Ecto neural progenitor cell (in vitro differentiated cells): Measurements from ENCODE around the gene DNAJB14.
"Not testable (repeated sequence)": the region's sequence is repeated elsewhere in the genome, so short reads cannot be mapped to it uniquely, and the experiment has no call there.

Experiments used
- DNase-seq: peaks from one replicate; pipeline ENCODE4 v3.0.0-alpha.2; 2018; ENCODE audit warnings: low spot score

The DNAJB14 gene

DNA sequence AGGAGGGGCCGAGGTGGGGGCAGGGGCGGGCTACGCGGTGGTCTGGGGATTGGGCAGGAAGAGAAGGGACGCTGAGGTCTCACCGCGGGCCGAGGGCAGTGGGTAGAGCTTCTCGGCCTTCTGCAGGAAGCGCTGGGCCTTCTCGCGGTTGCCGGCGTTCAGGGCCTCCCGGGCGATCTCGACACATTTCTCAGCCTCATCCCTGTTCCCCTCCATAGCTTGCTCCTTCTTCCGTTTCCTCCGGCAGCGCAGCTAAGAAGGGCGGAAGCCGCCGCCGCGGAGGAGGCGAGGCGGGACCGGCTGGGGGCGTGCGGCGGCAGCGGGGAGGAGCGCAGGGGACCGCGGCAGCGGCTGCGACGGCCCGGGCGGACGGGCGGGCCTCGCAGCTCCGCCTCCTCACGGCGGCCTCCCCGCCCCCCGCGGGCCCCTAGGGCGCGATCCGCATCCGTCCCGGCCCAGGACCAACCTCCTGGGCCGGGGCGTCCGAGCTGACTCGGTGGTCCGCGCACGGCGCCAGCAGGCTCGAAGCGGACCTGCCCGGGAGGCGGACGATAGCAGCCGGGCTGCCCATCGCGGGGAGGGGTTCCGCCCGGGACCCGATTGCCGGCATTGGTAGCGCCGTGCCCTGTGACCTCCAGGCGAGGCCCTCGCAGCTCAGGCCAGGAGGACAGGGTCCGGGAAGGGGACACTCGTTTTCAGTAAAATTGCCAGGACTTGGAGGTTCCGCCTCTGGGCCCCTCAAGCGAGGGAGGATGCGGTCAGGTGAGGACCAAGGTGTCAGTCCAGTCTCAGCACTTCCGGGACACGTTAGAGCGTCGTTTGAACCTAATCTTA, at the start of gene DNAJB14:
Gene DNAJB14, minus strand, starts transcription at position 263 of the 834 bp plus-strand sequence. Its CDS starts 47 bp downstream, at position 216.
- peak; percentile 85 for DNase-seq

DNA sequence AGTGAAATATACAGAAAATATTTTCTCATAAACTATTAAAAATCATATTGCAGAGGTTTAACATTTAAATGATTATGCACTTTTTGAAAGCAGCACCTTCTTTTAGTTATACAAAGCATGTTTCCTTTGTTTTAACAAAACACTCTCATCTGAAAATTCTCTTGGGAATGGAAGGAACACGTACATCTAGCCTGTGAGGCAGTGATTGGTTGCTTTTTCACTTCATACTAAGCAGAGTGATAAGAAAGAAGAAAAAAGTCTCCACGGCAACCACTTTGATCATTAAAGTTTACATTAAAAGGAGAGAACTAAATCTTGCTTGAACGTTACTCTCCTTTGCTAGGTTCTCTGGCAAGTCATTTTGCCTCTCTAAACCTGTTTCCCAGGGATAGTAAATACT, 45.3 kb upstream of the DNAJB14 start:
- no peak for DNase-seq

DNA sequence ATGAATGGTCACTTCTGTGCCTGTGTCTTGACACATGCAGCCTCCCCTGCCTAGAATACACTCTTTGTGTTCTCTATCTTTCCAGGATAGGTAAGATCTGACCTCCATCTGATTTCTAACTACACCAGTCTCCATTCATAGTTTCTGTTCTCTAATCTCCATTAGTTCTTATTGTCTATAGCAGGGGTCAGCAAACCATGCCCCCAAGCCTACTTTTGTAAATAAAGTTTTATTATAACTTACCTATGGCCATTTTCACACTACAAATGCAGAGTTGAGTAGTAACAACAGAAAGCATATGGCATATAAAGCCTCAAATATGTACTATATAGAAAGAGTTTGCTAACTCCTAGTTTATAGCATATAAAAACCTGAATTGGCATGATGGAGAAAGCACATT, 41.3 kb upstream of the DNAJB14 start:
- DNase-seq, result no peak

DNA sequence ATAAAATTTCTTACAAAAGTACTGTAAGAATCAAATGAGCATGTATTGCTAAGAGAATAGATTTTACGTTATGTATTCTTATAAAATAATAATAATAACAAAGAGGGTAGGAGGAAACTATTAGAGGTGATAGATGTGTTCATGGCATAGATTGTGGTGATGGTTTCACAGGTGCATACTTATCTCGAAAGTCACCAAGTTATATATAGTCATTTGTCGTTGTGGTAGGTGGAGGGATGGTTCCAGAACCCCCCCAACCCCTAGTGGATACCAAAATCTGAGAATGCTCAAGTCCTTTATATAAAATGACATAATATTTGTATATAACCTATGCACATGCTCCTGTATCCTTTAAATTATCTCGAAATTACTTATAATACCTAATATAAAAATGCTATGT, 40.4 kb upstream of the DNAJB14 start:
- DNase-seq, result no peak

DNA sequence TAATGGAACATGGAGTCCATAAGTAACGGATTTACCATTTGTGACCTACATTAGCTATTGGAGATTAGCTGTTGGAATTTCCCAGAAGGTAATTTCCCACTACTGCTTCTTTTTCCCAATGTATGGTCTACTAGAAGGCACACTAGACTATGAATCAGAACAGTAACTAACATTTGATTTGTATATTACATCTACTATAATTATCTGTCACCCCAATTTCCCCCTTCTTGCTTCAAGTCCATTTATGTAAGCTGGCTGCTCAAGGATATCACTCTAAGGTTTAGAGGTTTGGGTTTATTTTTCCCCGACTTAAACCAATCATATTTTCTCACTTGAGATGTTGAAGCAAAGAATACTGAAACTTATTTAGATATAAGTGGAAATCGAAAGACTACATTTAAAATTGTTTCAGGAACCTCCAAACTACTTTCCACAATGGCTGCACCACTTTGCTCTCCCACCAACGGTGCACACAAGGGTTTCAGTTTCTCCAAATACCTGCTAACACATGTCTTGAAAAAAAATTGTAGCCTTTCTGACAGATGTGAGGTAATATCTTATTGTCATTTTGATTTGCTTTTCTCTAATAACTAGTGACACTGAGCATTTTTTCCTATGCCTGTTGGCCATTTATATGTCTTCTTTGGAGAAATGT, 37.0 kb upstream of the DNAJB14 start:
- DNase-seq, result no peak

DNA sequence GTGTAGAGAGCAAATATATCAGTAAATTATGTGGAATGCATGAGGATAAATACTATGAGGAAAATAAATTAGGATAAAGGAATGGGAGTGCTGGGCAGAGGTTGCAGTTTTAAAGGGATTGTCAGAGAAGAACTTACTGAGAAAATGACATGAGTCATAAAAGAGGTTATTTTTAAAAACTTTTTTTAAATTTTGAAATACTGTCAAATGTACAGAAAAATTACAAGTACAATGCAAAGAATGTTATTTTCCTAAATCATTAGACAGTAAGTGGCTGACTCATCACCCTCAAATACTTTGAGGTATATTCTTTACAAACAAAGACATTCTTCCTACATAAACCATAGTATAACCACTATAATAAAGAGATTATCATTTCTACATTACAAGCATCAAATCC, 33.5 kb upstream of the DNAJB14 start:
- DNase-seq, result no peak

DNA sequence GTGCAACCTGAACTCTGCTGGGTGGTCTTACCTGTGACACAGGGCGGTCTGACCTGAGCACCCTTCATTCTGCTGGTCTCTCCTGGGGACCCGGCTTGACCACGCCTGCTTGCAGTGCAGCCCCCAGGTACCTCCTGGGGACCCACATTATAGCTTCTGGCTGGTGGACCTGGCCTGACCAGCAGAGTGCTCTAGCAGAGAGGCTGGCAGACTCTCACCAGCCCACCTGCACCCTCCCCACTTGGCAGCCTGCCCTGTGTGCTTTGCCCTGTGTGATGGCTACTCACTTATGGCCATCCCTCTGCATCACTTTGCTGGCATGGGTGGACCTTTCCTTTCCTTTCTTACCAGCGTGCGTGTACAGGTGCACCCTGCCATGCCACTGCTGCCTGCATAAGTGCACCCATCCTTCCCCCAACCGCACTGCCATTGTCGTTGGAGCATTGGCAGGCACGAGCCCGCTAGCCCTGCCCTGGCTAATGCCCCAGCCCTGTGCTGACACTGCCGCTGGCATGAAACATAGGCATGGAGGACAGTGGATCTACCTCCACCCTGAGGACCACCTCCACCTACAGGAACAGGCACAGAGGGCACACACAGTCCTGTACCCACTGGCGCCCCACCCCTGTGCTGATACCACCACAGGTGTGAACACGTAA, 25.2 kb upstream of the DNAJB14 start:
- no peak for DNase-seq

DNA sequence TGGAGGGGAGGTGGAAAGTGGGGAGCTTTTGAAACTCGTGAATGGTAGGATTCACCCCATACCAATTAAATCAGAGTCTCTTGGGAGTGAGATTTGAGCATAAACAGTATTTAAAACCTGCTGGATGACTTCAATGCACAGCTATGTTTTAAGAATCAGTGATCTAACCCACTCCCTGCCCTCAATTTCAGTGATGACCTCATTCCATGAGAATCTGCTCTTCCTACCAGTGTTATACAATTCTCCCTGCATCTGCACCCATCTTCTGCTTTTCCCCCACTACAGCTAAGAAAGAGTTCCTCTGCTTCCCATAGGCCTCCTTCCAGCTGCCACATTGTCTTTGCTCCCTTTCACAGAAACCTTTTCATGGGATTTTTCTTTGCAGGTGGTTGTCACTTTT, 21.9 kb upstream of the DNAJB14 start:
- no peak for DNase-seq

DNA sequence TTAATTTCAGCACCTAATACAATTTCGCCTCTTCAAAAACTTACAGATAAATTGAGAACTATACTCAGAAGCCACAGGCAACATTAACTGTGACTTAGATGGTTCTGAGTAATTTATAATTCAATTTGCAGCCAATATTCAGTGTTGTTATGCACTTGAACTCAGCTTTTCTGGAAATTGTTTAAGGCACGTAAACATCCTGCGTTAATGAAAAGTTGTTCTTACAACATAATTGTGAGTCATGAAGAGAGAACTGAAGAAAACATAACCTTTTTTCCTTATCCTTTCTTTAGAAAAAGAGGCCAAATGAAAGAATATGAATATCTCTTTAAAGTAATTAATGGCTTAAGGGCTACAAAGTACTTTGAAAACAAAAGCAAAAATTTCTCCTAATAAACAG, 20.3 kb upstream of the DNAJB14 start:
- no peak for DNase-seq

DNA sequence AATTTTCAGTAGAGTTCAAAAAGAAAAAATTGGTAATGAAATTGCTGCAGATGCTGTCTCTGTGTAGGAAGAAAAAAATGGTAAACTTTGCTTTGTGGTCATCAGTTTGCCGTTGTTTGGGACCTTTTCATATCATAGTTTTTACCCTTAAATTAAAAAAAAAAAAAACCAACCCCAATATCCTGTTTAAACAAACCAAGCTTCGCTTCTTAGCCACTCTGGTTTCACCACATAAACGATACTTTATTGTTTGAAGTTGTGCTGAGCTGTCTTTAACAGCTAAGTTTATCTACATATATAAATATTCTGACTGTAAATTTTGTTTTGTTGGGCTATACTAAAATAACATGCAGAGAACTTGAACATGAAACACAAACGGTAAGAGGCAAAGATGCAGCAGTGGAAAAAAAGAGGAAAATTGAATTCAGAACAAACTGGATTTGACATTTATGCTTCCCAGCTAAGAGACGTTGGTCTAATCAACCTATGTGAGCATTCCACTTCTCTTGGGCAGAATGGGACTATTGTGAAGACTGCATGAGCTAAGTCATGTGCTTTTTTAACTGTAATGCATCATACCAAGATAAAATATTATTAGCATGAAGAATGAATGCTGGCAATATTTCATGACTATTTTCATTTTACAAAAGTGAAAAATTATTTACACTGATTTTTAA, 19.4 kb upstream of the DNAJB14 start:
- DNase-seq, result no peak

DNA sequence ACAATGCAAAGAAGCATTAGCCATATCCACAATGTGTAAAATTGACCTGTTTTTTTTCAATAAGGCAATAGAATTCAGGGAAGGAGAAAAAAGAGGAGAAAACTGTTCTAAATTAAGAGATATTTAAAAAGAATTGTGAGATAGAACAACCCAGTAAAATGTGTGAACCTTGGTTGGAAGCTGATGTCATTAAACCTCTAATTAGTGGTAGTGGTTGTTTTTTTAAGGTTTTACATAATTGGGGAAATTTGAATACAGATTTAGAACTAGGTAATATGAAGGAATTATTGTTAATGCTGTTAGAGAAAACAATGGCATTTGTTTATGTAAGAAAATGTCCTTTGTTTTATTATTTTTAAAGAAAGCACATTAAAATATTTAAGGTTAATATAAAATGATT, 18.8 kb upstream of the DNAJB14 start:
- no peak for DNase-seq

DNA sequence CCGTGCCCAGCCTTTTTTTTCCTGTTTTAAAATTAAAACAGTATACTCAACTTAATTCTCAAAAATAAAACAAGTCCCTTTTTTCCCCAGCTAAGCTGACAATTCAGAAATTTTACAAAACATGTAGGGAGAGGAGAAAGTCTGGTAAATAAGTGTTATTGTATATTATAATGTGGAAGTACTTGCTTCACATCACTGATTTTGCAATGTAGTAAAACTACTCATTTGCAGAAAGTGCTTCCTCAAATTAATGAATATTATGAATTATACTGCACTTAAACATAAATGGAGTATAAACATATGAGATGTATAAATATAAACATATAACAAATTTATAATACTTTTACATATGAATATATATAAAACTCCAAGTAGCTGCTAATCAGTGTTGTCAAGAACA, 15.3 kb upstream of the DNAJB14 start:
- no peak for DNase-seq

DNA sequence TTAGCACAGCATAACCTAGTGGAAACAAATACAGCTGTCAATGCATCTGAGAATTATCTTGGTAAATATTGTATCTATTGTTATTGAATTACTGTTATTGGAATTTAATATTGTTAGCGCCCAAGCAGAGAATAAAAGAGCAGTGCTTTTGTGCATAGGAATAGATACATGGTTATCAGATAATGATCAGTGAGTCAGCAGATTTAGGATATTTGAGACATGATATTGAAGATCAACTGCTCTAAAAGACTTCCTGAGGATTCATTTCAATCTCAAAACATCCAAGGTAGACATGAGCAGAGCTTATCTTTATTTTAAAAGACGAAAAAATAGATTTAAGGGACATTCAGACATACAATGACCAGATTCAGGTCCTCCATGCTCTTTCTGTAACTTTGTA, 14.2 kb upstream of the DNAJB14 start:
- DNase-seq, result no peak

DNA sequence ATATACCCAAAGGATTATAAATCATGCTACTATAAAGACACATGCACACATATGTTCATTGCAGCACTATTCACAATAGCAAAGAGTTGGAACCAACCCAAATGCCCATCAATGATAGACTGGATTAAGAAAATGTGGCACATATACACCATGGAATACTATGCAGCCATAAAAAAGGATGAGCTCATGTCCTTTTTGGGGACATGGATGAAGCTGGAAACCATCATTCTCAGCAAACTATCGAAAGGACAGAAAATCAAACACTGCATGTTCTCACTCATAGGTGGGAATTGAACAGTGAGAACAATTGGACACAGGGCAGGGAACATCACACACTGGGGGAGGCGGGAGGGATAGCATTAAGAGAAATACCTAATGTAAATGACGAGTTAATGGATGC, 11.8 kb upstream of the DNAJB14 start:
- DNase-seq, result not testable (repeated sequence)

DNA sequence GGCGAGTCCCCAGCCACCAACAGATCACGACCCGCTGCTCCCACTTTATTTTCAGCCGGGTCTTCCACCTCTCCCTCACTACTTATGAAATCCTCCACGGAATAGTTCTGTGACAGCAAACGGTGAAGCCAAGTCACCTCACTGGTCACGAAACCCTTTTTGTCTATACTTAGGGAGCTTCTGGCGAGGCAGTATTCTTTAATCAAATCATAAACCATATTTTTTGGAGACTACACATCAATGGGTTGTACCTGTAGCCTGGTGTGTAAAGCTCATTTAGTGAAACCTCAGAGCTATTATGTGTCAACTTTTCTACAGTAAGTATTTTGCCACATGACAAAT, 4.5 kb upstream of the DNAJB14 start:
- DNase-seq, result no peak

DNA sequence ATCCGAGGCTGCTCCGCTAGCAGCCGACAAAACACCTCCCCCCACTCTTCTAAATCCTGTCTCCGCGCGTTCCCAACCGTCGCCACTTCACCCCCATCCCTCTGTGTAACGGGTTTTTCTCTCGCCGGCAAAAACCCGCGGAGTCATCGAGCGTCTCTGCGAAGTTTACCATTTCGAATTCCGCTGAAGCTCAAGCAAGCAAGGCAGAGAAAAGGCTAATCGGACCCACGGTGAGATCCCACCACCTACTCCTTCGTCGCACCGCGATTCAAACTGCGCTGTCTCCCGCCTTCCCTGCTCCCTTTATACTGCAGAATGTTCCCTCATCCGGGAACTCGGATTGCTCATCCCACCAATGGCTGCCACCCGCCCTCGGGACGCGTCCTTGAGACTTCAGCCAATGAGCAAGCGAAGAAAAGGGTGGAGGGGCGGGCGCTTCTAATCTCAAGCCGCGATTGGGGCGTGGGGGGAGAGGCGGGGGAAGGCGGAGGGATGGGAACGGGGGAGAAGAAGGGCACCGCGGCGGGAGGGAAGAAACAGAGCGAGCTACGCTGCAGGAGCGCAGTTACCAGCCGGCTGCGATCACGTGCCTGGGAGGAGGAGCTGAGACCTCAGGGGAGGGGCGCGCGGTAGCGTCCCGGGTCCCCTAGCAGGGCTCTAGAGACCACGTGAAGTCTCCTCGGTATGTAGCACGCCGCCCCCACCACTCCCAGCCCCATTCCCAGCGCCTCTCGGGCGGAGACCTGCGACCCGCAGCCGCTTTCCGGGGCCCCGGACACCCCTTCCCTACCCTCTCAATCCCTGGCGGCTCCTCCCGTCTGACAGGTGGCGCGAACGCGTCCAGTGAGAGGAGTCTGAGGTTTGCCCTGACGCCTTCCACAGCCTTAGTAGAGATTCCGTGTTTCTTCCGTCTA, 3.8 kb upstream of the DNAJB14 start, which contains the start of gene H2AZ1:
Gene H2AZ1, minus strand, starts transcription at position 277 of the 914 bp plus-strand sequence. Its CDS starts 105 bp downstream, at position 172.
- peak; percentile 98 for DNase-seq

DNA sequence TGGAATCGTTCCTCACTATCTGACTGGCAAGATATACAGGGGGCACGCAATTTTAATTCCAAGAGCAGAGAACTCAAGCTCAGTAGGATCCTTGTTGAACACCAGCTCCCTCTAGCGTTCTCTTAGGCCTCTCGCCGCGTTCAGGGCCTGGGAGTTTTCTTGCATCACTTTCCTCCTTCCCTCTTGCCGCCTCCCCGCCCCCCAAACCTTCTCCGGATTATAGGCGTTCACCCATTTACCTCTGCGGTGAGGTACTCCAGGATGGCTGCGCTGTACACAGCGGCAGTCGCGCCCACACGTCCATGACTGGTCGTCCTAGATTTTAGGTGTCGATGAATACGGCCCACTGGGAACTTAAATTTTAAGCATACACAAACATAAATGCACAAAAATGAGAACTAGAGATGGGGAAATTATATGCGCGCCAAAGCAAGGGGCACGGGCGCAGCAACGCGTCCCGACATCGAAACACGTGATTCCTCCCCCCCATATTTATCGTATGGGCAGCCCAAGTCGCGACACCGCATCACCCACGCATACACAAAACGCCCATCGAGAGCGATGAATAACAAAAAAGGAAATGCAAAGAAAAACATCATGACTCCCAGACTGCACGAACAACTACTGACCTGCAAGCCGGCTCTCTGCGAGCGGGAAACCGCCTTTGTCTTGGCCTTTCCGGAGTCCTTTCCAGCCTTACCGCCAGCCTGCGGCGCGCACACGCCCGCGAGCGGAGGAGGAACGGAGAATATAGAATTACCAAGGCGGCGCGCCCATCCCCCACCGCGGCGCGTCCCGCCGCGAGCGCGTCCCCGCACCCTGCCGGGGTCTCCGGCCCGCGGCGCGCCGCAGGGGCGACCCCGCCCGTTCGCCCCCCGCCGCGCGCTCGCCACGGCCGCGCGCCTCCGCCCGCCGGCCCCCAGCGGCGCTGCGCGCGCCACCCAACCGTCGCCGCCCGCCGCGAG, 2.9 kb upstream of the DNAJB14 start:
- DNase-seq, result peak; percentile 89

DNA sequence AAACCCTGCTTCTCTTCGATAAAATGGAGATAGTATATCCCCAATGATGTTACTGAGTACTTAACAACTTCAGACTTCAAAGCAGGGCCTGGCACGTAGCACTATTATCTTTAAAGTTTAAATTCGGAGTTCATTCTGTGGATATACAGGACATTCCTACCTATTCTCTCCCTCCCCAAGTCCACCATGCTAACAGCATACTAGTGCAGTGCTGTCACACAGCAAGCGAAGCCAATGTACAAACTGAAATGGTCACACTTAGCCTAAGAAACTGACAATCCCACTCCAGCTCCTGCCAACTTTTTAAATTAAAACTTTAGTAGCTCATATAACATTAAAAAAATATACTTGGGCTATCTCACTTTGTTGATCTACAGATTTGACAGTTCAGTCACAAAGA, 1.2 kb upstream of the DNAJB14 start:
- no peak for DNase-seq

DNA sequence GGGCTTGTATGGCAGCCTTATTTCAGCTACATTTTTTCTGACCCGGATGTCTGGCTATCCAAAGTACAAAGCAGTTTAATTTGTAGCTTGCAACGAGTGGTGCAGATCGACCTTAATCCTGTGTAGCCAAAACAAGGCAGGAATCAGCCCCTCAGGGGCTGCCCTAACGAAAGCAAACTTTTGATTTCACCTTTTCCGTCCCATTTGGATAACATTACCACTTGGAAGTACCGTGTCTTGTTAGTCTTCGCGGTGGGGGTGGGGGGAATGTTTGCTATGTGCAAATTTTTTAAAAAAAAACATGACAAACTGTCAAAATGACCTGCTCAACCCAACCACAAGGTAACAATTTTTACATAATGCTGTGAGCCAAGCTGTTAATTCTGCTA, 766 bp upstream of the DNAJB14 start:
- DNase-seq, result no peak

DNA sequence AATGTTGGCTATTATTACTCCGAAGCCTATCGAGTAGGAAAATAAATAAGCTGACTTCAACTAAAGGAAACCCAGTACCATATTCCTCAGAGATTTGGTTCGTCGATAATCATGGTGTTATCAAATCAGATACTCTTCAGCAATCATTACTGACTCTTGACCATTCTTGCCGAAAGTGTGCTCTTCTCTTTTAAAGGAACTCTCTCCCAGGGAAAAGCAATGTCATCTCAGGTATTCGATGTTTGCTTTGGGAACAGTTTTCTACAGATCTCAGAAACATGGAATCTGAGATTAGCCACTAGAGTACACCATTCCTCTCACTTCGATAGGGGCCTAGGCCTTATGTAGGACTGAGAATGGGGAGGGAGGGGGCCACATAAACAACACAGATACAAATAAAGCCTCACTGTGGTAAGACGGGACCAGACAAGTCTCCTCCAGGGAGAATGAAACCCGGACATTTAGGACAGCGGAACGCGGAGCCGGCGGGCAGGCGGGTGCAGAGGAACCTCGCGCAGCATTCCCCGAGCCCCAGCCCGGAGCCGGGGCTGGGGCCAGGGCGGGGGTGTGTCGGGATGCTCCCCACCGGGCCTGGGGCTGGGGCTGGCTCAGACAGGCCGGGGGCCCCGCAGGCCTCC, 581 bp downstream of the DNAJB14 start:
- no peak for DNase-seq
